IPS-18a (cell line): ENCODE measurements around the gene PPP1R13B.
"Not testable (repeated sequence)": the region's sequence is repeated elsewhere in the genome, so short reads cannot be mapped to it uniquely, and the experiment has no call there.

Experiments used
- H3K27ac ChIP-seq: one replicate; pipeline ENCODE4 v1.5.1; 2013; ENCODE audit warnings: low read length
- H3K27me3 ChIP-seq: one replicate; pipeline ENCODE4 v1.6.1; 2013; ENCODE audit warnings: mild to moderate bottlenecking, low read length; ENCODE audit not compliant: control insufficient read depth, insufficient read depth
- H3K36me3 ChIP-seq: one replicate; pipeline ENCODE4 v1.6.1; 2013; ENCODE audit warnings: low read depth, low read length; ENCODE audit not compliant: control insufficient read depth
- H3K4me1 ChIP-seq: one replicate; pipeline ENCODE4 v1.6.1; 2013; ENCODE audit warnings: low read depth, low read length; ENCODE audit not compliant: control insufficient read depth
- H3K4me3 ChIP-seq: one replicate; pipeline ENCODE4 v1.5.1; 2013; ENCODE audit warnings: low read length
- H3K9ac ChIP-seq: one replicate; pipeline ENCODE4 v1.6.1; 2013; ENCODE audit warnings: mild to moderate bottlenecking, low read length, moderate library complexity
- H3K9me3 ChIP-seq: one replicate; pipeline ENCODE4 v1.6.1; 2013; ENCODE audit warnings: low read depth, low read length; ENCODE audit not compliant: control insufficient read depth

PPP1R13B gene

DNA sequence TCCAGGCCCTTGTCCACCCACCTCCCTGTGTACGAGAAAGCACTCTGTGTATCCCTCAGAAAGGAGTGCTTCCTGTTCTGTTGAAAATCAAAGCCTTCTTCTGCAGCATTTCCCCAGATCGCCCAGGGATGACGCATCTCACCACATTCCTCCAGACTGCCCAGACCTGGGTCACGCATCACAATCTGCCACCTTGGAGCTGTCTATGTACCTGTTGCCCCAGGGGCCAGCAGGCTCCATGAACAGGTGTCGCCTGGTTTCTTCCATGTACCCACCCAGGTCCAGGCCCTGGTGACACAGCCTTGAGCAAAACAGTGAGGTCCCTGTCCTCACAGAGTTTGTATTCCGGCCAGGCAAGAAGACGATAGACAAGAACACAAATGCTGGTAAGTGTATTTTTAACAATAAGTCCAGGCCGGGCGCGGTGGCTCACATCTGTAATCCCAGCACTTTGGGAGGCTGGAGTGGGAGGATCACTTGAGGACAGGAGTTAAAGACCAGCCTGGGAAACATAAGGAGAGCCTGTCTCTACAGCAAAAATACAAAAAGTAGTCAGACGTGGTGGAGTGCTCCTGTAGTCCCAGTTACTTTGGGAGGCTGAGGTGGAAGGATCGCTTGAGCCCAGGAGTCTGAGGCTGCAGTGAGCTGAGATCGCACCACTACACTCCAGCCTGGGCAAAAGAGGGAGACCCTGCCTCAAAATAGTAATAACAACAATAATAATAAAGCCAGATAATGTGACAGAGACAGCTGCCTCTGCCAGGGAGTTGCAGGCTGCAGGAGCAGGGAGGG, 6.8 kb upstream of the PPP1R13B start:
- H3K27me3 ChIP-seq: peaks cover 4% of the 10 kb centered on the region
- H3K9me3 ChIP-seq: no peaks in the 10 kb centered on the region
- no peak overlapping the region for H3K4me3 ChIP-seq
- H3K27ac ChIP-seq: no peak overlapping the region
- H3K36me3 ChIP-seq: no peaks in the 10 kb centered on the region
- H3K4me1 ChIP-seq: peaks cover 20% of the 10 kb centered on the region
- H3K9ac ChIP-seq: no peak overlapping the region

DNA sequence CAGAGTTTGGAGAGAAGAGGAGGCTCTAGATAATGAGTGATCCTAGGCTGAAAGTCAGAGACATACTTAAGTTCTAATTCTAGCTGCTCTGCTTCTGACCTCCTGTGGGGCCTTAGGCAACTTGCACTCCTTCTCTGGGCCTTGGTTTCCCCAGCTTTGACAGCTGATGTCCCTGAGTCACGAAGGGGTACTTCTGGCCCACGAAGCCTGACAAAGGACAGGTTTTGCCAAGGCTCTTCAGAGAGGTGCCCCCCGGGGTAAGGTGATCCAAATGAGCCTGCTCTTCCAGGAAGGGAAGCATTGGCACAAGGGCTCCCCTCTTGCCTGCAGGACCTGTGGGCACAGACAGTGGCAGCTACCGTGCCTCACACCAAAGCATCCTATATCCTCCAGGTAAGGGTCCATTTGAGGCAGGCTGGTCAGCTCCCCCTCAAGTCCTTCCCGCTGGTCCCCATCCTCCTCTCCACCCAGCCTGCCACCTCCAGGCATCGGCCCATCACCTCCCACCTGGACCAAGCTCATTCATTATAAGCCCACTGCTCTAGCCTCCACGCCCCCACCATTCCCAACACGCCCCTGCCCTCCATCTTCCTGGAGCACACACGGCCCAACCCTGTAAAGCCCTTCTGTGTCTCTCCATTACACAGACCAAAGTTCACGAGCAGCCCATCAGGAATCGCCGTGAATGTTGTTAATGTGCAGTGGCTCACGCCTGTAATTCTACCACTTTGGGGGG, 1.9 kb upstream of the PPP1R13B start:
- Histone ChIP-seq H3K9ac (no peak overlapping the region), H3K27ac (no peak overlapping the region), H3K27me3 (peaks cover 39% of the 10 kb centered on the region), H3K4me1 (peaks cover 7% of the 10 kb centered on the region), H3K36me3 (no peaks in the 10 kb centered on the region), H3K9me3 (no peaks in the 10 kb centered on the region), H3K4me3 (no peak overlapping the region)

DNA sequence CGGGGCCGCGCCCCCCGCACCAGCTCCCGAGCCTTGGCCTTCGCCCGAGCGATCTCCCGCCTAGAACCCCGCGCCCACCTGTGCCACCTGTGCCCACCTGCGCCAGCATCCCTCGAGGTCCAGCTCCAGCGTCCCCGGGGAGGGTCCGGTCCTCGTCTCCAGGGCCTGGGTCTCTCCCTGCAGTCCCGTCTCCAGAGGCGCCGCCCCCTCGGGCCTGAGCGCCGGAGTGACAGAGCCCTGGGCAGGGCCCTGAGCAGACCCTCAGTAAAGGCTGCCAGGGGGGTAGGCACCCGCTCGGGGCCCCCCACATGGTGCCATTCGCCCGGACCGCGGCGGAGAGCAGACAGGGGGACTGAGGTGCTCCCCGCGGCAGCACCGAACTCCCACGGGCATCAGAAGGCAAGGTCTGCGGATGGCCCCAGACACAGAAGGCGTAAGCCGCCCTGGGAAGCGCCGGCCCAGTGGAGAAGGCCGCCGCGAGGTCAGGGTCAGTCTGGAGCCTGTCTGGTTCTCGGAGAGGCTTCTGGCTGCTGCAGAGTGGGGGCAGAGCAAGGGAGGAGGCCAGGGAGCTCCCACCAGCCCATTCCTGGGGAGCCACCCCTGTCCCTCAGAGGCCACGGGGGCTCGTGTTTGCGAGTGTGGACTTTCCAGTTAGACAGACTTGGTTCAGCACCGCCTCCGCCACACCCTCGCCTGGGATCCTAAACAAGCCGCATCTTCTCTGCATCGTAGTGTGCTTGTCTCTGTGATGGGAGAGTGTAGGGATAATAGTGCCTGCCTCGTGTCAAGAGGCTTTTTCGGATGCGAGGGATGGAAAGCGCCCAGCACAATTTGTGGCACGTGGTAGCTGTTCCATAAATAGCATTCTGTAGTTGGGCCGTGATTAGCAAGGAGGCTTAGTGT, 1.1 kb upstream of the PPP1R13B start:
- H3K4me1 ChIP-seq: peaks cover 7% of the 10 kb centered on the region
- no peaks in the 10 kb centered on the region for H3K9me3 ChIP-seq
- no peaks in the 10 kb centered on the region for H3K36me3 ChIP-seq
- H3K27me3 ChIP-seq: peaks cover 44% of the 10 kb centered on the region
- H3K4me3 ChIP-seq: peak overlapping the region; percentile 55
- H3K9ac ChIP-seq: no peak overlapping the region
- H3K27ac ChIP-seq: no peak overlapping the region

DNA sequence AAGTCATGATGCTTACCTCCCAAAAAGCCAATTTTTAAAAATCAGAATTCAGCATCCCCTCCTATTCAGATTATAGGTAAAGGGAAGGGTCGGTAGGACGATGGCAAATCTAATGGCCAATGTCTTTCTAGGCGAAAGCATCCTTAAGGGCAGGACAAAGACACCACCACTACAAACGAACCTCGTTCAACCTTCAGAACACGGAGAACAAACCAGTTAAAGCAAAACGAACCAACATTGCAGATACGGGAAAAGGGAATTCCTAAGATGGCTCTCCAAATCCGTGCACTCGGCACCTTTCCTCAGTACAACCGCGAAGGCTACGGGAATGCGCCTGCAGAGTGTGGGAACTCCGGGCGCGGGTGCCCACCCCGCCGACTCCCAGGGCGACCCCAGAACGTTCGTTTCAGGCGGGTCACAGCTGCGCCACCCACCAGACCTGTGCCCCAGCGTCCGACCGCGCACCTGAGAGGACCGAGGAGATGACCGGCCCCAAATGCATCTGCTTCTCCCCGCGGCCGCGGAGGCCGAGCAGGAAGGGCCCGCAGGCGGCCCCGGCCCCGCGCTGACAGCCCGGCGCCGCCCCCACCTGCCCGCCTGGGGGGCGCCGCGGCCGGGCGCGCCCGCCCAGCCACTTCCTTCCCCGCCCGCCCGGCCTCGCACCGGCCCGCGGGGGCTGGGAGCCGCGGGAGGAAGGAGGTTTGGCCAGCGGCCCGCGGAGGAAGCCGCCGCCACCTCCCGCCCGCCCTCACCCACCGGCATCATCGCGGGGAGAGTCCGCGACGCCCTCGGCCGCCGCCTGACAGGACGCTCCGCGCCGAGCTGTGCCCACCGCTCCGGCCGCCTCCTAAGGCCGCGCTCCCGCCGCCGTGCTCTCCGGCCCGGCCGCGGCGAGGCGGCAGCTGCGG, 578 bp downstream of the PPP1R13B start:
- Histone ChIP-seq H3K9ac (no peak overlapping the region), H3K27ac (no peak overlapping the region), H3K4me3 (peak overlapping the region; percentile 61), H3K36me3 (no peaks in the 10 kb centered on the region), H3K4me1 (peaks cover 7% of the 10 kb centered on the region), H3K9me3 (no peaks in the 10 kb centered on the region), H3K27me3 (peaks cover 44% of the 10 kb centered on the region)

DNA sequence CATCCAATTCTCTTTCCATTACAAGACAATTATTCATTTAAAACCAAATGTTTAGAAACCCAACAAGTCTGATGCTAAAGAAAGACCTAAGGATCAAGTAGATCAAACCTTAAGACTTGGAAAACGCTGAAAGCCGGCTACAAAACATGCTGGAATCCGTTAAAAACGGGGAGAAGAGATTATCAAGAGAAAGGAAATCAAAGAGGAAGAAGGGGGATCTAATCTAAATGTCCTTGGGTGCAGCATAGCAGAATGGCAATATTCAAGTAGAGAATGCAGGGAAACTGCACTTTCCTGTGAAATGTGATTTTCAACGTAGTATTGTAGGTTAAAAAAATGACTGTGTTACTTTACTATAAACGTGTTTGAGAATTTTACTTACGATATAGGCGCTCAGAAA, 1.3 kb downstream of the PPP1R13B start:
- Histone ChIP-seq H3K4me3 (peak overlapping the region; percentile 61), H3K36me3 (no peaks in the 10 kb centered on the region), H3K4me1 (peaks cover 7% of the 10 kb centered on the region), H3K27ac (no peak overlapping the region), H3K27me3 (peaks cover 44% of the 10 kb centered on the region), H3K9ac (no peak overlapping the region), H3K9me3 (no peaks in the 10 kb centered on the region)

DNA sequence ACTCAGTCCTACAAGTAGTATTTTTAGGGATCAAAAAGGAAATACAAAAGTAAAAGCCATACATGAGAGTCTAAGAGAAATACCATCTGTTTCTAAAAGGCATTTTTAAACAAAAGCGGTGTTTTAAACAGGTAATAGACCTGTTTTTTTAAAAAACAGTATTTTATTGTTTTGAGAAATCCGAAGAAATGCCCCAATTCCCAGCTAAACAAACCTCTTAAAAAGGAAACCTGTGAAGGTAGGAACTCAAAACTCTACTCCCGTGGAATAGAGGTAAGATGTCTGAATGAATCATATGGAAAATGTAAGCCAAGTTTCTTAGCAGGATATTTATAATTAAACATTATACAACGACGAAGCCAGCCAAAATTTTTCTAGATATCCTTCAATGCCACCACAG, 2.0 kb downstream of the PPP1R13B start:
- Histone ChIP-seq H3K36me3 (no peaks in the 10 kb centered on the region), H3K9me3 (no peaks in the 10 kb centered on the region), H3K27me3 (peaks cover 44% of the 10 kb centered on the region), H3K9ac (no peak overlapping the region), H3K27ac (no peak overlapping the region), H3K4me3 (no peak overlapping the region), H3K4me1 (peaks cover 7% of the 10 kb centered on the region)

DNA sequence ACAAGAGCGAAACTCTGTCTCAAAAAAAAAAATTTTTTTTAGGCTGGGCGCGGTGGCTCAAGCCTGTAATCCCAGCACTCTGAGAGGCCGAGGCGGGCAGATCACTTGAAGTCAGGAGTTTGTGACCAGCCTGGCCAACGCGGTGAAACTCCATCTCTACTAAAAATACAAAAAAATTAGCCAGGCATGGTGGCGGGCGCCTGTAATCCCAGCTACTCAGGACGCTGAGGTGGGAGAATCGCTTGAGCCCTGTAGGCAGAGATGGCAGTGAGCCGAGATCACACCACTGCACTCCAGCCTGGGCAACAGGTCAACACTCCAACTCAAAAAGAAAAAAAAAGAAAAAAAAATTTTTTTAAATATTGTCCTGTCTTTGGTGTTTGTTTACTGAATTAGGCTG, 6.1 kb downstream of the PPP1R13B start:
- H3K4me1 ChIP-seq, H3K9ac ChIP-seq, H3K9me3 ChIP-seq, H3K36me3 ChIP-seq, H3K27ac ChIP-seq, H3K4me3 ChIP-seq: not testable (repeated sequence)
- H3K27me3 ChIP-seq: peaks cover 24% of the 10 kb centered on the region

DNA sequence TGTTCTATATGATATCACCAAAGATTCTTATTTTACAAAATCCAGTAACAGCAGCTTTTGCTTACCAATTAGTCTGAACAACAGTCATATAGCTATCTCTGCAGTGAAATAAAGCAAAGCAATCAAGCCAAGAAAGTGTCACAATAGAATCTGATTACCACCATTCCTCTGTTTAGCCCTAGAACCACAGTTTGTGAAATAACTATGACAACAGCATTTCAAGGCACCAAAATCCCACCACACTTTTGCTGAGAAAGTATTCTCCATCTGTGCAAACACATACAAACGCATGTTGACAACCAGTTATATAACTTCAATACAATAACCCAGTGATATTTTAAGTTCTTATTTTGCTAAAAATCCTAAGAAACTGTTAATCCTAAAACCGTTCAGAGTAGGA, 7.4 kb downstream of the PPP1R13B start:
- Histone ChIP-seq H3K27me3 (peaks cover 11% of the 10 kb centered on the region), H3K27ac (no peak overlapping the region), H3K9me3 (no peaks in the 10 kb centered on the region), H3K4me1 (no peaks in the 10 kb centered on the region), H3K9ac (no peak overlapping the region), H3K36me3 (no peaks in the 10 kb centered on the region), H3K4me3 (no peak overlapping the region)

DNA sequence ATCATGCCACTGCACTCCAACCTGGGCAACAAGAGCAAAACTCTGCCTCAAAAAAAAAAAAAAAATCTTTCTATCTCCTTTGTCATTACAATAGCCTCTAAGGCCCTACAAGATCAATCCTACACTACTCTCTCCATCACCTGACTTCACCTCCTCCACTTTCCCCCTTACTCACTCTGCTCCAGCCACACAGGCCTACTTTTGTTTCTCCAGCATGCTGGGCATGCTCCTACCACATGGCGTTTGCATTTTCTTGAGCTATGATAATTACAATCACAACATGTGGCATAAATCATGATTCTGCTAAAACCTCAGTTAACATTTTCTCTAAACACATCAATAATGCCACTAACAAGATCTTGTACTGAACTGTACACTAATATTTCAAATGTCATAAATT, 7.8 kb downstream of the PPP1R13B start:
- peaks cover 7% of the 10 kb centered on the region for H3K27me3 ChIP-seq

DNA sequence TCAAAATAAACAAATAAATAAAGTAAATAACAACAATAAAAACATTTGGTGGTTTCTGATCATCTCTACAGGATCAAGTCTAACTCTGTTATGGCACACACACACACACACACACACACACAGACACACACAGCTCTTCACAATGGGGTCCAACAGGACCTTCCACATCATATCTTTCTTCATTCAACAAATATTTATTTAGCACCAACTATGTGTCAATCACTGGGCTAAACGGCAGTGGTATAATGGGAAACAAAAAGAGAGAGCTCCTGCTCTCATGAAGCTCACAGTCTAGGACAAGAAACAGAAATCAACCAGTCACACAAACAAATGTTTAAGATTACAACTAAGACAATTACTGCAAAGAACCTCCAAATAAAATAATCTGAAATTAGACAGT, 9.3 kb downstream of the PPP1R13B start:
- Histone ChIP-seq H3K36me3 (no peaks in the 10 kb centered on the region), H3K9me3 (no peaks in the 10 kb centered on the region), H3K9ac (no peak overlapping the region), H3K27me3 (no peaks in the 10 kb centered on the region), H3K4me3 (no peak overlapping the region), H3K27ac (no peak overlapping the region), H3K4me1 (no peaks in the 10 kb centered on the region)

More for the DNA sequence above, 7.8 kb downstream of the PPP1R13B start:
- H3K9me3 ChIP-seq: no peaks in the 10 kb centered on the region
- H3K36me3 ChIP-seq: no peaks in the 10 kb centered on the region
- H3K4me1 ChIP-seq: no peaks in the 10 kb centered on the region
- no peak overlapping the region for H3K4me3 ChIP-seq
- no peak overlapping the region for H3K27ac ChIP-seq
- H3K9ac ChIP-seq: no peak overlapping the region
